Measurements from ENCODE around the gene HOMER2.
"Not testable (repeated sequence)": the region's sequence is repeated elsewhere in the genome, so short reads cannot be mapped to it uniquely, and the experiment has no call there.

The HOMER2 gene

DNA sequence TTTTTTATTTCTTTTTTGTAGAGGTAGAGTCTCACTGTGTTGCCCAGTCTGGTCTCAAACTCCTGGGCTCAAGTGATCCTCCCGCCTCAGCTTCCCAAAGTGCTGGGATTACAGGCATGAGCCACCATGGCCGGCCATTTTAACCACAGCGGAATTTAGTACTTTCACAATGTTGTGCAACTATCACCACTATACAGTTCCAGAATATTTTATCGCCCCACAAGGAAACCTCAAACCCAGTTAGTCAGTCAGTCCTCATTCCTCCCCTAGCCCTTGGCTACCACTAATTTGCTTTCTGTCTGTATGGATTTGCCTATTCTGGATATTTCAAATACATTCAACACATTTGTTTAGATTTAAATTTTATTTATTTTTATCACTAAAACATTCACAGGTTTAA is 15.5 kb upstream of the HOMER2 start:
- intact Hi-C loops (cut with DNase I) = no loop called here
- DNase-seq = no peak

DNA sequence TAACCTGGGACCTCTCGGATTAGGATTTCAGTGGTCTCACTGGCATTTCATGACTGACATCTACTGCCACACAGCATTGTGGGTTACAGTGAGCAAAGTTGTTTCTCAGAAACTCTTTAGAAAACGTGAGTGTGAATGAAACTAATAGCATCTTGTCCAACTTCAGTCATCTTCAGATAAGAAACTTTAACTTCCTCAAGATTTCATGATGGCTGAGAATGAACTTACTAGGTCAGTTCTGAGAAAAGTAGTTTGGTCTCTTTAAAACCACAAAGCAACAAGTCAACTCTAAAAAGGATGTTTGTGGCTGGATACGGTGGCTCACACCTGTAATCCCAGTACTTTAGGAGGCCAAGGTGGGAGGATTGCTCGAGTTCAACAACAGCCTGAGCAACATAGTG is 14.2 kb upstream of the HOMER2 start:
- no peak for DNase-seq
- intact Hi-C loops (cut with DNase I) = no loop called here

DNA sequence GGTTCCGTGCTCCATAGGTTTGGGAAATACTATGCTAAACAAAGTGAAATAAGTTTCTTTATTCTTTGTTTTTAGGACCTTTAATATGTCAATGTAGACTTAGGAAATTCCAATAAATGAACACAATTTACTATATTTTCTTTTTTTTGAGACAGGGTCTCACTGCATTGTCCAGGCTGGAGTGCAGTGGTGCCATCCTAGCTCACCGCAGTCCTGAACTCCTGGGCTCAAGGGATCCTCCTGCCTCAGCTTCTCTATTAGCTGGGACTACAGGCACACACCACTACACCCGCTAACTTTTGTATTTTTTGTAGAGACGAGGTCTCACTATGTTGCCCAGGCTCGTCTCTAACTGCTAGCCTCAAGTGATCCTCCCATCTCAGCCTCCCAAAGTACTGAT is 12.4 kb upstream of the HOMER2 start:
- no peak for DNase-seq
- intact Hi-C loops (cut with DNase I) = no loop called here

DNA sequence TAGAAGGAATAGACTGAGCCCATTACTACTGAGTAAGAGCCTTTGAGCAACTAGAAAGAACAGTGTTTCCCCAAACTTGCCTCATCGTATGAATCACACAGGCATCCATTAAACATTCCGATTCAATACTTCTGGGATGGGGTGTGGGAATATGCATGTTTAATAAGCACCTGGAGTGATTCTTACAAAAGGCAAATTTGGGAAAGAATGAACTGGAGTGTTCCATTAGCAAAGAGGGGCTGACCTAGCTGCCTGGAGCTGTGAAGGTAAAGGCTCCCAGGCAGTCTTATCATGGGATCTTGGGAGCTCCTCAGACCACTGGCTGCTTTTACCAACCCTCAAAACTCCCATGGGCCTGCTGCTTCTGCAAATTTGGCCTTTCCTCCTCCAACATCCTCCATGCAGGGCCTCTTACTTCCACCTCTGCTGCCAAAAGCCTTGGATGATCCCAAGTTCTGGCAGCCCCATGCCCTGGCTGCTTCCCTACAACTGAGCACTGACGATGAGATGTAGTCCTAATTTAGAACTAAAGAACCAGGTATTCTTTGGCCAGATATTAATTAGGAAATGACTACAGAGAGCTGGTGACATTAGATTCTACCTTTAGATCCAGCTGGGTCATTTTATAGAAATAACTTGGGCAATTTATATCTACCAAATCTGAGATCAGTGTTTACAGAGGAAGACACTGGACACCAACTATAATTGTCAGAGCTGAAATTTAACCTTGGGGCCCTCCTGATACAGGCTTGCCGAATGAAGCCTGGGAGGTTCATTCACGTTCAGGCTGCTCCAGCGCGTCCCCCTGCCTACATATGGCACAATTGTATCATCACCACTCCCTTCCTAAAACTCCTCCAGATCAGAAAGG is 11.2 kb upstream of the HOMER2 start:
- DNase-seq = no peak
- intact Hi-C loops (cut with DNase I) = no loop called here

DNA sequence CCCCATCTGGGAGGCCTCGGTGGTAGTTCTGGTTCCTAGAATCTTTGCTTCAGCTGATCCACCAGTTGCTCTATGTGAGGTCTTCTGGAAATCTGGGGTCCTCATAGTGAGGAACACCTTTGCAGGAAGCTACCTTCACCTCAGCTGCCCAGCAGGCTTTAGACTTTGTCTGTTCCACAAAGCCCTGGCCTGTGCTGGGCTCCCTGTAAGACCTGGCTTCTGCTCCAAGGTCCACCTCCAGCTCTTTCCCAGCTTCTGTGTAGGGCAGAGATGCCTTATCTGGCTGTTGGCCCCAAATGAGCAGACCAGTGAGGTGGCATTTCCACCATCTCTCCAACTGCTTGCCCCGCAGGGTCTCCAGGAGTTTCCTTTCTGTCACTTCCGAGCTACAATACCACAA is 8.2 kb upstream of the HOMER2 start:
- intact Hi-C loops (cut with DNase I) = no loop called here
- DNase-seq = no peak

DNA sequence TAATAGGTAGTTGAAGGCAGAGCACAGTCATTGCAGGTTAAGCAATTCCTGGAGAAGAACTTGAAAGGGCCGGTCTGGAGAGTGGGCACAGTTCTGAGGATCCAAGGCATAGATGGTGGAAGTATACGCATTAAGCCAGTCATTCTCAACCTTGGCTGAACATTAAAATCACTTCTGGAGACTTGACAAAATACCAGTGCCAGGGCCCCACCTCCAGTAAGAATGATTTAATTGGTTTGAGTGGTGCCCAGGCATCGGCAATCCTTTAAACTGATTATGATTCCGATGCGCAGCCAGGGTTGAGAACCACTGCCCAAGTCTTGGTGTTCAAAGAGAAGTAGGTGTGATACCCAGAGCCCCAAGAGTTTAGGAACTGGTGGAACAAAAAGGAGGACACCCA is 6.9 kb upstream of the HOMER2 start:
- no peak for DNase-seq
- intact Hi-C loops (cut with DNase I) = no loop called here

DNA sequence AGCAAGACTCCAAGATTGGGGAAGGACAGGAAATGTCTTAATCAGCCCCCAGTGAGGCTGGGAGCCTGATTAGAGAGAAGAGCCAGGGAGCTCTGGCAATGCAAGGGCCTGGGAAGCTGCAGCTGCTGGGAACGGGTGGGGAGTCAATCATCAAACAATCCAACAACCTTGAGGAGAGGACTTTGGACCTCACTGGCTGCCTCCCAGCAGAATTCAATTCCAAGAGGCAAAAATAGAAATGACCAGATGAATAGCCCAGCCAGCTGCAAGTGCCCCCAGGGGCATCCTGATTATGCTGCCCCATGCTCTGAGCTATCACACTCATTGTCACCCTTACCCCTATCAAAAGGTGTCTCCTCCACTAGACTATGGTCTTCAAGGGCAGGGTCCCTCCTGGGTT is 6.1 kb upstream of the HOMER2 start:
- intact Hi-C loops (cut with DNase I) = no loop called here
- no peak for DNase-seq

DNA sequence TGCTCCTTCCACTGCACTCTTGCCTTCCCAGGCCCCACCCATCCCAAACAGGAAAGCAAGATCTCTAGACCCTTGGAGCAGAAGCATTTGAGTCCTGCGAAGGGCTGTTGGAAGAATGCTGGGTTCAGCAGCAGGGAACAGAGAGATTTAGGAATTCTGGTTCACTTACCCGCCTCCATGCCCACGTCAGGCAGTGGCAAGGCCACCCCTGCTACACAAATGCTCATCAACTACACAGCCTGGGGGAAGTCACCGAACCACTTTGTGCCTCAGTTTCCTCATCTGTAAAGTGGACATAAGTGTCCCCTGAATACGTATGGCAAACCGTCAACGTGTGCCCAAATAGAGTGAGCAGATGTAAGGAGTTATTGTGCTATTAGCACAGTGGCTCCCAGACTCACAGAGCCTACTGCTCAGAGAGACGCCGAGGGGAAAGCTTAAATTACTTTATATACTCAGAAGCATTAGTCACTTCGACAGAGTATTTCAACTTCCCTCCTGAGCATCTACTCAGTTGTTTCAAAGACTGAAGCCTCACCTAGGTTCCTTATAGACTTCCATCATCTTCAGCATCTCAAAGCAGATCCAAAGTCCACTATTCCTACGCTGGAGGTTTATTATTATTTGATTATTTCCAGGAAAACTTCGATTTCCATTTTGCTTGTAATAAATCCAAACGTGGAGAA is 905 bp downstream of the HOMER2 start:
- intact Hi-C loops (cut with DNase I) = loop anchor here (5.0 kb wide), 1 partner anchor 36 kb away; the partner anchor contains the start of gene RAMAC
- DNase-seq = no peak

DNA sequence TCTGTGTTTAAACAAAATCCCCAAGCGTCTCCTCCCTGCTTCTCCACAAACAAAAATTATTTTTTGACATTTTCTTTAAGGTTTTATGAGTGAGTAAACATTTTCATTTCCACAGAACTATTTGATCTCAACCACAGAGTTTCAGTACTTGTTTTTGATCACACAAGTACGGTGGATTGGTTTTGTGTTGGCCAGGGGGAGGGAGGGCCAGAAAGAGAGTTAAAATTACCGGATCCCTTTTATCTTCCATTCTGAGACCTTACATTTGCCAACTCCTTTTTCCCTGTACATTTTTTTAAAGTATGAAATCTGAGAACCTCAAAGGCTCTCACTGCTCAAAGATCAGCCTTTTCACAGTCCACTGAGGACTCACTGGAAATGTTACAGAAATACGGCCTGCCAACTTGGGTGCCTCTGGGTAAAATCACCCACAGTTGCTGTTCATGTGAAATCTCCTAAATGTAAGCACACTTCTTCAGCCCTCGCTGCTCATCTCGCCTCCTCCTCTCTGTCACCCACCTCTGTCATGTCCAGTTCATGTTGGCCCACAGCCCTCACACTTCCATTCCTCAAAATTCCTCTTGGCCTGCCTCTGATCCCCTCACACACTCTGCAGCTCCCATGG is 1.7 kb downstream of the HOMER2 start:
- DNase-seq = peak in 1 of 10 donors; percentile 3
- intact Hi-C loops (cut with DNase I) = loop anchor here (5.0 kb wide), 1 partner anchor 36 kb away; the partner anchor contains the start of gene RAMAC

- intact Hi-C loops (cut with DNase I) = loop anchor here (5.0 kb wide), 1 partner anchor 37 kb away; the partner anchor contains the start of gene RAMAC
- no peak for DNase-seq
These were observed 2.2 kb downstream of the HOMER2 start for GRCh38 chr15:82950295-82950694.

- DNase-seq = no peak
- intact Hi-C loops (cut with DNase I) = no loop called here
These were observed 6.3 kb downstream of the HOMER2 start for GRCh38 chr15:82946155-82946701.

- intact Hi-C loops (cut with DNase I) = no loop called here
- no peak for DNase-seq
These were observed 7.2 kb downstream of the HOMER2 start for GRCh38 chr15:82945326-82945725.

GRCh38 chr15:82944821-82945220 is 7.7 kb downstream of the HOMER2 start:
- intact Hi-C loops (cut with DNase I) = no loop called here
- DNase-seq = peak in 1 of 10 donors; percentile 41

GRCh38 chr15:82944056-82944455 is 8.5 kb downstream of the HOMER2 start:
- peak in 4 of 10 donors; percentile 22 to 75 (median 29) for DNase-seq
- intact Hi-C loops (cut with DNase I) = no loop called here

DNA sequence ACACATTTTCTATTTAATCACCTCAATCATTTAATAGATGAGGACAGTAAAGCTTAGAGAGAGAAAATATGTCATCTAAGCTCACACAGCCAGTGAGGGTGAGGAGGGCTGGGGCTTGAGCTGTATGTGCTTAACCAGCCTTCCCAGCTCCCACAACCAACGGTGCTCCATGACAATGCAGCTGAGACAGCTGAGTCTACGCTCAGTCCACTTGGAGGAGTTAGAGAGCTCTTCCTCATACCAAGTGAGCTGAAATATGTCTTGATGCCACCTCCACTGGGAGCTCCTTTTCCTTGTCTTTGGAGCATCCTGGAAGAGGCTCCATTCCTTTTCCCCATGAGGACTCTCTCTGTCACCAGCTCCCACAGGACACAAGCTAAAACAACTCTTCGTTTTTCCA is 9.3 kb downstream of the HOMER2 start:
- intact Hi-C loops (cut with DNase I) = no loop called here

DNA sequence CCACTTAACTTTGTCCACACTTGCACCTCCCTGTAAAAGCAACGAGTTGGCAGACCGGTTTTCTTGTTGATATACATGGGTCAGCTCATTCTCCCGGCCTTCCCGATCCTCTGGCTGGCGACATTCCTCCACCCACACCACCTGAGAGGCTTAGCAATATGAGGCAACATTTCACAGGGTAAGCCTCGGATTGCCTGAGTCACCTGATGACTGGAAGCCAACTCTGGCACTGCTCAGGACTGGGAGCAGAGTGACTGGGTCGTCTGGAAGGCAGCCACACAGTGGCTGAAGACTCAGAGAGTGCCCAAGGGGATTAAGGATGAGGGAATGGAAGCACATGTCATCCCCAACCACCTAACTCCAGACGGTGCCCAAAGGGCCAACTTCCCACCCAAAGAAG is 9.8 kb downstream of the HOMER2 start:
- DNase-seq = no peak
- intact Hi-C loops (cut with DNase I) = no loop called here

More for the DNA sequence above, 9.3 kb downstream of the HOMER2 start:
- no peak for DNase-seq

DNA sequence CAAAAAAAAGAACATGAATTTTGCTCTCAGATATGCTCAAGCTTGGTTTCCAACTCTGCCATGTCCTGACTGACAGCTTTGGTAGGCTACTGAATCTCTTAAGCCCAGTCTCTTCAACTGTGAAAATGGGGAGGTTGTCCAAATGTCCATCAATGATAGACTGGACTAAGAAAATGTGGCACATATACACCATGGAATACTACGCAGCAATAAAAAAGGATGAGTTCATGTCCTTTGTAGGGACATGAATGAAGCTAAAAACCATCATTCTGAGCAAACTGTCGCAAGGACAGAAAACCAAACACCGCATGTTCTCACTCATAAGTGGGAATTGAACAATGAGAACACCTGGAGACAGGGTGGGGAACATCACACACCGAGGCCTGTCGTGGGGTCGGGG is 12.8 kb downstream of the HOMER2 start:
- intact Hi-C loops (cut with DNase I); DNase-seq: not testable (repeated sequence)

DNA sequence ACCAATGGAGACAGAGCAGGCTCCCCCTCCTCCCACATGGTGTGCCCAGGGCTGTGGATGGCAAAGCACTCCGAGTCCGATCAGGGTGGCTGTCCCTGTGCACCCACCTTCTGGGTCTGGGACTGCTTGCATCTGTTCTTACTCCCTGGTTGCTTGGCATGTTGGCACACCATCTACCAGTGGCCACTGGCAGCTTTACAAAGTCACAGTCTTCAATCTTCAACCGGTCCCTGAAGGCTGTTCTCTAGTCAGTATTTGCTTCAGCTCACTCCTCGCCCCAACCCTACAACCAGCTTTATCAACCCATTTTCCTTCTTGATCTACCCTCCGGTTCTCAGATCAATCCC is 14.8 kb downstream of the HOMER2 start:
- no peak for DNase-seq
- intact Hi-C loops (cut with DNase I) = no loop called here

DNA sequence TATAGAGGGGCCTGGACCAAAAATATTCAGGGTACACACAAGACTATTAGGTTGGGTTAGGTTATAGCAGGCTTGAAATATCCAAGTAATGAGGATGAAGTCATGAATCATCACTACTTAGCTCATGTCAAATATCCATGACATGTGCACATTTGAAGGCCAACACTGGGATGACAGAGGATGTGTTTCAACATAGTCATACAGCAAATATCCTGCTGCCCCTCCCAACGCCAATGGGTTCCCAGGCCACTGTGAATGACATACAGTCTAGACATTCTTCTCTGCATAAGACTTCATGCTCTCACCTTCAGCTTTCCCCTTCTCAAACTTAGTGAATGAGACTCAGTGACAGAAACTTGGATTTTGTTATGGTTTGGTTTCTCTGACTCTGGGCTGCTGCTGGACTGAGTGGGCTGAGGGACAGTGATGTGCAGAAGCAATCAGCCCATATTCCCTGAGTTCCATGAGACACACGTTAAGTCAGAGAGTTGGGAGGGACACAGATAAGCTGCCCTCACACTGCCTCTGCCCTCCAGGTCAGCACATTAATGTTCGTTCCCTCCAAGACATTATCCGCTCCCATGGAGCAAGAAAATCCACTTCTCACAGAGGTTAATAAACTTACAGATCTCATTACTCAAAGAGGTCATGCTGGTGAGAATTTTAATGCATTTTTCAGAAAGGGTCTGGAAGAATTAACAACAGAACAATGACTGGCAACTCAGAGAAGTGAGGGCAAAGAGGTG is 15.4 kb downstream of the HOMER2 start:
- intact Hi-C loops (cut with DNase I) = no loop called here
- no peak for DNase-seq

GRCh38 chr15:82935382-82935781 is 17.1 kb downstream of the HOMER2 start:
- no peak for DNase-seq

More at GRCh38 chr15:82935382-82935781, 17.1 kb downstream of the HOMER2 start:
- intact Hi-C loops (cut with DNase I) = no loop called here
